Kidney (tissue), 14 donors: ENCODE results near the gene USP3. TPM values are rescaled to one million over a fixed set of nuclear protein-coding genes. Genes with fewer than 3 reads are reported as not detected.
A peak's percentile ranks its signal among the peaks of the same experiment; 100 is the strongest.

ENCODE experiments used
- DNase-seq, 5 donors: peaks; one replicate each; pipeline ENCODE4 v3.0.0-alpha.2; 2013 to 2020
- FAIRE-seq: peaks from 2 replicates; lab custom pipeline; 2012; peaks lifted over from hg19 to GRCh38; lab: Jason Lieb, UNC
- H3K27ac ChIP-seq, 2 donors: one replicate each; pipeline ENCODE4 v1.7.0; 2013; ENCODE audit warnings: low read depth in 2 of 2, low read length in 2 of 2, inconsistent platforms in 1 of 2
- H3K27me3 ChIP-seq: one replicate; pipeline ENCODE4 v1.7.1; 2013; ENCODE audit warnings: low read length, inconsistent platforms; ENCODE audit not compliant: control insufficient read depth, insufficient read depth
- H3K36me3 ChIP-seq, 3 donors: one replicate each; pipeline versions ENCODE4 v1.7.0 to v1.7.1; 2013; ENCODE audit warnings: low read length in 3 of 3, control low read depth in 1 of 3, inconsistent platforms in 1 of 3; ENCODE audit not compliant: insufficient read depth in 3 of 3, control insufficient read depth in 2 of 3
- H3K4me1 ChIP-seq, 3 donors: one replicate each; pipeline versions ENCODE4 v1.7.0 to v1.7.1; 2013; ENCODE audit warnings: low read length in 3 of 3, inconsistent platforms in 1 of 3, low read depth in 1 of 3; ENCODE audit not compliant: control insufficient read depth in 2 of 3, insufficient read depth in 2 of 3
- H3K4me3 ChIP-seq, 3 donors: one replicate each; pipeline versions ENCODE4 v1.7.0 to v1.8.1; 2013; ENCODE audit warnings: low read length in 3 of 3, control low read depth in 1 of 3, inconsistent platforms in 1 of 3
- H3K9ac ChIP-seq, 3 donors: one replicate each; pipeline versions ENCODE4 v1.7.0 to v1.7.1; 2013; ENCODE audit warnings: low read length in 3 of 3, control low read depth in 1 of 3, inconsistent platforms in 1 of 3
- H3K9me3 ChIP-seq, 3 donors: one replicate each; pipeline versions ENCODE4 v1.7.0 to v1.7.1; 2013; ENCODE audit warnings: low read length in 3 of 3, control low read depth in 1 of 3, inconsistent platforms in 1 of 3; ENCODE audit not compliant: control insufficient read depth in 2 of 3, insufficient read depth in 1 of 3
- intact Hi-C: fragments of 100-400 bp; cut with DNase I; formaldehyde crosslinking; loops from one replicate; pipeline ENCODE4 v1.11.1; 2022
- polyA plus RNA-seq: library from polyadenylated mRNA; stranded (reverse); fragments of 350-450 nt; fragmentation: Illumina TruSeq; extraction: RNeasy Lipid Tissue Mini Kit (QIAGEN cat#74804); gene quantifications from one replicate; pipeline ENCODE4 v1.2.3, GENCODE V29; 2014; ENCODE audit warnings: low read depth, low replicate concordance; ENCODE audit not compliant: insufficient read depth
- total RNA-seq: library from RNA; stranded (reverse); fragmentation: NEBNext Ultra II Directional; extraction: Animal tissue kit (Norgen Biotek cat#: 25700); gene quantifications from one replicate; pipeline ENCODE4 v1.2.1, GENCODE V29; 2021
- TF ChIP-seq, protein P1 (sequence below): IDR thresholded peaks from 3 replicates; pipeline ENCODE4 v1.5.1; 2012; ENCODE audit warnings: mild to moderate bottlenecking, moderate library complexity, borderline replicate concordance; ENCODE audit not compliant: insufficient read depth; ENCODE audit errors: extremely low read depth
- donor health status: control.
- donor health status: control.
- donor health status: control.
- donor health status: control.
- donor health status: control.
- donor health status: DM: yes; HTN: yes; CAD: no.
- donor health status: Normal renal cell carcinoma (clear cell type).

USP3 gene
- total and polyA plus RNA-seq, 2 donors from 2014 or later, result 25.2 to 72.5 TPM

DNA sequence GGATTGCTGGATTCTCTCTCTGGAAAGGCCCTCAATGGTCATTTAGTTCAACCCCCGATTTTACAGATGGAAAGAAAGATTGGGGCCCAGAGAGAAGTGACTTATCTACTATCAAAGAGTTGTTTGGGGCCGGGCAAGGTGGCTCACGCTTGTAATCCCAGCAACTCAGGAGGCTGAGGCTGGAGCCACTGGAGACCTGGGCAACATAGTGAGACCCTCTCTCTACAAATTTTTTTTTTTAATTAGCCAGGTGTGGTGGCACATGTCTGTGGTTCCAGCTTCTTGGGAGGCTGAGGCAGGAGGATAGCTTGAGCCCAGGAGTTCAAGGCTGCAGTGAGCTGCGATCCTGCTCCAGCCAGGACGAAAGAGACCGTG lies 5.2 kb upstream of the USP3 start:
- DNase-seq (no peak), FAIRE-seq (no peak)
- Histone ChIP-seq H3K4me1 (peaks cover 6 to 29% (median 22%) of the 10 kb centered on the region in 3 donors), H3K27me3 (no peaks in the 10 kb centered on the region), H3K9ac (no peak overlapping the region), H3K27ac (no peak overlapping the region), H3K4me3 (no peak overlapping the region), H3K36me3 (no peaks in the 10 kb centered on the region), H3K9me3 (no peaks in the 10 kb centered on the region)
- intact Hi-C loops, result no loop called here
- TF ChIP-seq, protein P1, sequence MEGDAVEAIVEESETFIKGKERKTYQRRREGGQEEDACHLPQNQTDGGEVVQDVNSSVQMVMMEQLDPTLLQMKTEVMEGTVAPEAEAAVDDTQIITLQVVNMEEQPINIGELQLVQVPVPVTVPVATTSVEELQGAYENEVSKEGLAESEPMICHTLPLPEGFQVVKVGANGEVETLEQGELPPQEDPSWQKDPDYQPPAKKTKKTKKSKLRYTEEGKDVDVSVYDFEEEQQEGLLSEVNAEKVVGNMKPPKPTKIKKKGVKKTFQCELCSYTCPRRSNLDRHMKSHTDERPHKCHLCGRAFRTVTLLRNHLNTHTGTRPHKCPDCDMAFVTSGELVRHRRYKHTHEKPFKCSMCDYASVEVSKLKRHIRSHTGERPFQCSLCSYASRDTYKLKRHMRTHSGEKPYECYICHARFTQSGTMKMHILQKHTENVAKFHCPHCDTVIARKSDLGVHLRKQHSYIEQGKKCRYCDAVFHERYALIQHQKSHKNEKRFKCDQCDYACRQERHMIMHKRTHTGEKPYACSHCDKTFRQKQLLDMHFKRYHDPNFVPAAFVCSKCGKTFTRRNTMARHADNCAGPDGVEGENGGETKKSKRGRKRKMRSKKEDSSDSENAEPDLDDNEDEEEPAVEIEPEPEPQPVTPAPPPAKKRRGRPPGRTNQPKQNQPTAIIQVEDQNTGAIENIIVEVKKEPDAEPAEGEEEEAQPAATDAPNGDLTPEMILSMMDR, result no peak

DNA sequence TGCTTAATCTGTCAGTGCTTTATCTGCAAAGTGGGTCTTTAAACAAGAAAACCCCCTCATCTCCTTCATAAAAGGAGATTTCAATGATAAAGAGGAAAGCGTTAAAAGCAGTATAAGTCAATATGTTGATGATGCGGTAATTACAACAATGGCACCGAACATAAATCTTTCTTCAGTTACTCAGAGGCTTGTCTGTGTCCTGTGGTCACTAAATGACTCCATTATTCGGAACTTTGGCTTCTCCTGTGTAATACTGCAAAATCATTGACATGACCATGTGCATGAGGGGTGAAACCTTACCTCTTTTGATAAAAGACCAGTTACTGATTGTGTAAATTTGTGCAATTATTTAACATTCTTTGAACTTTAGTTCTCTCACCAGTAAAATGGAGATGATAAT lies 4.8 kb upstream of the USP3 start:
- FAIRE-seq (no peak), DNase-seq (no peak)
- H3K4me1 ChIP-seq, result peaks cover 6 to 29% (median 22%) of the 10 kb centered on the region in 3 donors
- H3K9ac ChIP-seq, result no peak overlapping the region
- H3K36me3 ChIP-seq, result no peaks in the 10 kb centered on the region
- H3K27ac ChIP-seq, result no peak overlapping the region
- intact Hi-C loops, result no loop called here
- no peak overlapping the region for H3K4me3 ChIP-seq
- TF ChIP-seq, protein P1, result no peak
- no peaks in the 10 kb centered on the region for H3K27me3 ChIP-seq
- H3K9me3 ChIP-seq, result no peaks in the 10 kb centered on the region

DNA sequence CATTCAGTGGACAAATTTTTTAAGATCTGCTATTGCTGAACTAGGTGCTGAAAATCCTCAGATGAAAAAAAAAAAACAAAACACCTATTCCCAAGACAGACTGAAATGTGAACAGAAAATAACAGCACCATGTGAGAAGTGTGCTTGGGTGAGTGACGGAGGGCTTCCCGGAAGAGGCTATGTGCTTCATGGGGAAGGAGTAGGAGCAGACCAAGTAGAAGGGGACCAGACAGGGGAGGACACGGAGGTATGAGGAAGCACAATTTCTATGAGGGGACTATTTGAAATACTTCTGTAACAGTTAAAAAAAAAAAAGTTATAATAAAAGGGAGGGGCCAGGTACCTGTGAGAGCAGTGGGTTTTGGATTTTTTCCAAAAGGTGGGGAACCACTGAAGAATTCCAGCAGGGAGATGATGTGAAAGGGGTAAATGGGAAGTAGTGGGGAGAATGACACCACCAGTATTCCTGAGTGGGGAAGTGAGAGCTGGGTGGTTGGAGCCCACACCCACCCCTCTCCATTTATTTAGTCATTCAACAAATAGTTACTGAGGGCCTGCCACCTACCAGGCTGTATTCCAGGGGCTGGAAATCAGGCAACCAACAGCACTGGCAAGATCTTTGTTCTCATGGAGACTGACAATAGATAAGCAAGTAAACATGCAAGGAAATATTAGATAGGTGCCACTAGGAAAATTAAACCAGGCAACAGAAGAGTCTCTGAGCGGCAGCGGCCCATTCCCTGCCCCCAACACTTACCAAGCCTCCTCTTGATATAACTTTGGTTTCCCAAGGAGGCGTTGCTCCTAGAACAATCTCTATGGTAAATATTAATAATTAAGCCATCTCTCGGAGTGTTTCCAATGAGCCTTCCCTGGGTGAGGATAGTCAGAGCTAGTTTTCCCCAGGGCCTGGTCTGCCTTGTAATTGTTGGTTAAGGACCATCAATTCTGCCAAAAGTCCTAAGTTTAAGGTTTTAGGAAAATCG lies 3.8 kb upstream of the USP3 start:
- no peaks in the 10 kb centered on the region for H3K9me3 ChIP-seq
- no peaks in the 10 kb centered on the region for H3K27me3 ChIP-seq
- intact Hi-C loops, result no loop called here
- H3K4me1 ChIP-seq, result peaks cover 6 to 29% (median 22%) of the 10 kb centered on the region in 3 donors
- no peak for FAIRE-seq
- peak overlapping the region; percentile 97 to 99 for H3K27ac ChIP-seq
- no peaks in the 10 kb centered on the region for H3K36me3 ChIP-seq
- TF ChIP-seq, protein P1, result no peak
- H3K4me3 ChIP-seq, result peak overlapping the region; percentile 5 to 53 (median 39)
- peak in 2 of 5 donors; percentile 38 to 54 for DNase-seq
- H3K9ac ChIP-seq, result peak overlapping the region in 1 of 3 donors; percentile 98
